A204.1 (cell line): ENCODE measurements around the gene YPEL5.
"Not testable (repeated sequence)": the region's sequence is repeated elsewhere in the genome, so short reads cannot be mapped to it uniquely, and the experiment has no call there.

Source experiments
- FAIRE-seq: peaks from 2 replicates; lab custom pipeline; 2012; peaks lifted over from hg19 to GRCh38; lab: Jason Lieb, UNC

The YPEL5 gene

DNA sequence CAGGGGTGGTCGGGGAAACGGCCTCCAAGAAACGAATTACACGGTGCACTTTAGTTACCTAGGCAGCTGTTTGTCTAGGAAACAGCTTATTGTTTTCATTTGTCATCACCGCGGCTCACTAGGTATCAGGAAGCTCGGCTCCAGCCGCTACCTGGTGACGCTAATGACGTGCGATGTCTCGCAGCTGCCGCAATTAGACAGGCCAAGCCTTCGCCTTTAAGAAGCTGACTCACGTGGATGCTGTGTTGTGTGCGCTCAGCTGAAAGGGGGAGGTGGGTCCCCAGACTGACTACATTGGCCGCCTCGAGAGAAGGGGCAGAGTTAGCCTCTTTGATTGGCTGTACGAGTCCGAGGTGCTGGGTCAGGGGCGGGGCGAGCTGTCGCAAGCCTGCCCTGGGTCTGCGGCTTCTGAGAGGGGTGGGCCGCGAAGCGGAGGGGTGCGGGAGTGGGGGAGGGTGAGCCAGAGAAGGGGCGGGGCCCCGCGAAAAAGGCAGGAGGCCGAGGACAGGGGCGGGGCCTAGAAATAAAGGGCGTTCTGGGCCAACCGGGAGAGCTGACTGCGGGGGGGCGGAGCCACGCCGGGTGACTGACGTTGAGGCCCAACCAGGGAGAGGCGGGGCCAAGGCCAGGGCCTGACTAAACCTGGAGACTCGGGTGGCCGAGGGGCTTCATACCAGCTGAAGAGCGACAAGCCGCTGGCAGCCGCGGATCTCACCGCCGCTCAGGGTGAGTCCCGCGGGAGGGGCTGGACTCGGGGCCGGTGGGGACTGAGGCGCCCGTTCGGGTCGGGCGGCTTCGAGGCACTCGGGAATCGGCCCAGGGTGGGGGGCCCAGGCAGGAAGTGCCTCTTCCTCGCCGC lies at the start of gene YPEL5:
Gene YPEL5 (plus strand): TSS at position 671 of the 859 bp plus-strand sequence. CDS start 9,645 bp downstream, outside the sequence.
- peak; percentile 86 for FAIRE-seq

DNA sequence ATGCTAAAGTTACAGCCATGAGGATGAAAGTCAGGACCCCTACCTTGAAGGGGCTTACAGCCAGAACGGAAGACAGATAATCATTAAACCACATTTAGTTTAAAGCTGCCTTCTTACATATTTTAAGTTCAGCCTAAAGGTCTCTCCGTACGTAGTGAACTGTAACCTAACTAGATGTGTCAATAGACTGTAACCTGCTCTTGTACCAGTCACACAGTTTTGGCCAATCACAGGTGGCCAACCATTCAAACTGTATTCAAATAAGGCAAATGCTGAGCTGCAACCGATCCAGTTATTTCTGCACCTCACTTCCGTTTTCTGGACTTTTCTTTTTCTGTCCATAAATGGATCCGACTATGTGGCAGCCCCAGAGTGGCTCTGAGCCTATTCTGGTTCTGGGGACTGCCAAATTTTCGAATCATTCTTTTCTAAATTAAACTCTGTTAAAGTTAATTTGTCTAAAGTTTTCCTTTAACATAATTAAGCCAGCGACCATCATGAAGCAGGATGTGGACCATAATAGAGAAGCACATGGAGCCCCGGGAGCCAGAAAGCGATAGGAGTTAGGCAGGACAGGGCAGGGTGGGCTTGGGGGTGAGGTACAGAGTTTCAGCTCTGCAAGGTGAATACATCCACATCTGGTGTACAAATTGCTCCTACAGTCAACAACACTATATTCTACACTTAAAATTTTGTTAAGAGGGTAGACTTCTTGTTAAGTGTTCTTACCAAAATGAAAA lies 48.4 kb upstream of the YPEL5 start:
- no peak for FAIRE-seq

DNA sequence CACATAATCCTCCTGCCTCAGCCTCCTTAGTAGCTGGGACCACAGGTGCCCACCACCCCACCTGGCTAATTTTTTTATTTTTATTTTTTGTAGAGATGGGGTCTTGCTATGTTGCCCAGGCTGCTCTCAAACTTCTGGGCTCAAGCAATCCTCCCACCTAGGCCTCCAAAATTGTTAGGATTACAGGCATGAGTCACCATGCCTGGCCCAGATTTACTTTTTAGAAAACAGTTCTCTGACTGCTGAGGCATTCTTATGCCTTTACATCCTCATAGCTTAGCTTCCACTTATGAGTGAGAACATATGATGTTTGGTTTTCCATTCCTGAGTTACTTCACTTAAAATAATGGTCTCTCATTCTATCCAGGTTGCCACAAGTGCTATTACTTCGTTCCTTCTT lies 47.4 kb upstream of the YPEL5 start:
- not testable (repeated sequence) for FAIRE-seq

DNA sequence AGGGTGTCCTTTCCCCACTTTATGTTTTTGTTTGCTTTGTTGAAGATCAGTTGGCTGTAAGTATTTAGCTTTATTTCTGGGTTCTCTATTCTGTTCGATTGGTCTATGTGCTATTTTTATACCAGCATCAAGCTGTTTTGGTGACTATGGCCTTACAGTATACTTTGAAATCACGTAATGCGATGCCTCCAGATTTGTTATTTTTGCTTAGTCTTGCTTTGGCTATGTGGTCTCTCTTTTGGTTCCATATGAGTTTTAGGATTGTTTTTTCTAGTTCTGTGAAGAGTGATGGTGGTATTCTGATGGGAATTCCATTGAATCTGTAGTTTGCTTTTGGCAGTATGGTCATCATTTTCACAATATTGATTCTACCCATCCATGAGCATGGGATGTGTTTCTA lies 46.1 kb upstream of the YPEL5 start:
- FAIRE-seq: not testable (repeated sequence)

DNA sequence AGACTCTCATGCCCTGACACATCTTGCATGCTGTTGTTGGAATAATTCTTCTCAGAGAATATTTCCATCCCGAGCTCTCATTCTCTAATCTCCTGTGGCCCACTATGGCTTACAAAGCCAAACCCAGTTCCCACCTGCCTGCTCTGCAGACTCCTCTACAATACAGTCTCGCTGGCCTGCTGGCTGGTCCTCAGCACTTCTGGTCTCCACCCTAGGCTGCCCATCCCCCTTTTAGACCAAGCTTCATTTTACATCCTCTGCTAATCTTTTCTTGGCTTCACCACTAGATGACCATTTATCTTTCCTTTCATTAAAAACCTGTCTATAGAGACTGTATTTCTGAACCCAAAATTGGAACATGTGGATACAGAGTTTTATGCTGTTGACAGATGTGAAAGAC lies 42.5 kb upstream of the YPEL5 start:
- no peak for FAIRE-seq

DNA sequence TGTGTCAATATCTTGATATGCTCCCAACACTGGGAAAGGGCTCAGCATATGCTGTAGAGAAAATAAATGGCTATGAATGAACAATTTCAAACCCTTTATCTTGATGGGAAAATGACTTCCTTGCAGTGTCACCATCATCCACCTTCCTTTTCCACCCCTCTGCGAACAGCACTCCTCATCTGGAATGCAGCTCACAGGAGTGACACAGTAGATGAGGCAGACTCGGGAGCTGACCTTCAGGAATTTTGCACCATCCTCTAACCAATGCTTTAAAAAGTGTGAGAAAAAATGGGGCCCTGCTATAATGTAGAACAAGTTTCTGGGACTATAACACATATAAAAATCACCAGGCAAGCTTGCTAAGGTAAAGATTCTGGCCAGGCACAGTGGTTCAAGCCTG lies 41.3 kb upstream of the YPEL5 start:
- no peak for FAIRE-seq

DNA sequence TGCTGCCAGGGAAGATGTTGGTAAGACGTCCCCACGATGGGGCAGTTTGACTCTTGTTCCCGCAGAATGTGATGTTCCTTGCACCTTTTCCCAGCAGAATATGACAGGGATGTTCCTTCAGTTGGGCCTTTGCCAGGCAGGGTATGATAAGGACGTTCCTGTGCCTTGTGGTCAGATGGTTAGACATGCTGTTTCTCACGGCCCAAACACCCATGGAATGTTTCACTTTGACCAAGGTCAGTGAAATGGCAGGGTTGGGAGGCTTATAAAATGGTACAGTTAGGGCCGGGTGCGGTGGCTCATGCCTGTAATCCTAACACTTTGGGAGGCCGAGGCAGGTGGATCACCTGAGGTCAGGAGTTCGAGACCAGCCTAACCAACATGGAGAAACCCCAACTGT lies 40.3 kb upstream of the YPEL5 start:
- no peak for FAIRE-seq

DNA sequence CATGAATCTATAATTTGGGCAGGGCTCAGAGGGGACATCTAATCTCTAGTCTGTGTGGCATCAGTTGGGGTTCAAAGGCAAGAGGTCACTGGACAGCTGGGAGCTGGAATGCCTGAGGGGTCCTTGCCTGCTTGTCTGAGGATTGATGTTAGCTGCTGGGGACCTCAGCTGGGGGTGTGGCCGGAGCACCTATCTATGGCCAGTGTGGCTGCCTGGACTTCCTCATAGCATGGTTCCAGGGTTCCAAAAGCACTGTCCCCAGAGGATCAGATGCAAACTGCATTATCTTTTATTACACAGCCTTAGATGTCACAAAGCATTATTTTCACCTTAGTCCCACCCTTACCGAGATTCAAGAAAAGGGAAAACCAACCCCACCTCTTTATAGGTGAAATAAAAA lies 38.6 kb upstream of the YPEL5 start:
- FAIRE-seq: no peak

DNA sequence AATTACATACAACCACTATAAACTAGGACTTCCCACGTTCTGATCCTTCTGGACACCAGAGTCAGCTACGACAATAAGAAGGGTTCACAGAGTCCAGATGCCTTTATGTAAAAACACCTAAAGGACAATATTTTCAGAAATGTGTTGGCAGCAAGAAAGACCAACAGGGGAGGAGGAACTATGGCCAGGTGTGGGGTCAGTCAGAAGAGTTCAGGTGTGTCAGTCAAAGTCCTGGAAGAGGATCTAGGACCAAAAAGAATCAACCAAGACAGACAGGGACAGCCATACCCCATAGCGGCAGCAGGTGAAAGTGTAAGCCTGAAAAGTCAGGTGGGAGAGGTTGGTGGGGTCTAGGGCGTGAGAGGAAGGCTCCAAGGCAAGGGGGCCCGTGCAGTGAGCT lies 38.0 kb upstream of the YPEL5 start:
- no peak for FAIRE-seq

DNA sequence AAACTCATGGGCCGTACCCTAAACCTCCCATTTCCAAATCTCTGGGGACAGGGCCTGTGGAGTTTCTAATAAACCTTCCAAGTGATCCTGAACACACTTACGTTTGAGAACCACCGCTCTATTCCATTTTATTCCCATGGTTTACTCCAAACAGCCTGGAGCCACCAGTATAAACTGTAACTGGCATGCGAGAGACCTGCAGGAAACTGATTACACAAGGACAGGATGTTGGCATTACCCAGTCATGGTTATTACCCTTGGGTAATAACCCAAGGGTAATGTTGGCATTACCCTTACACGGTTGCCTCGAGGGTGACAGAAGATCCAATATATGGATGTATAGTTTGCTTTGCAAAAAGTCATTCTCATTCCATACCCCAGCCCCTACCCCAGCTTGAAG lies 37.0 kb upstream of the YPEL5 start:
- no peak for FAIRE-seq

DNA sequence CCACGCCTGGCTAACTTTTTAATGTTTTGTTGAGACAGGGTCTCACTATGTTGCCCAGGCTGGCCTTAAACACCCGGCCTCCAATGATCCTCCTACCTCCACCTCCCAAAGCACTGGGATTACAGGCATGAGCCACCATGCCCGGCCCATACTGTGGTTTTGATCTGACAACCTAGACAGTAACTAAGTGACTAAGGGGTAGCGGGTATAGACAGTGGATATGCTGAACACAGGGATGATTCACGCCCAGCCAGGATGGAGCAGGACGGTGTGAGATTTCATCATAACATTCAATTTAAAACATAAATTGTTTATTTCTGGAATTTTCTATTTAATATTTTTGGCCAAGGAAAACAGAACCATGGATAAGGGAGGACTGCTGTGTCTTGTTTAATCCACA lies 36.0 kb upstream of the YPEL5 start:
- no peak for FAIRE-seq

DNA sequence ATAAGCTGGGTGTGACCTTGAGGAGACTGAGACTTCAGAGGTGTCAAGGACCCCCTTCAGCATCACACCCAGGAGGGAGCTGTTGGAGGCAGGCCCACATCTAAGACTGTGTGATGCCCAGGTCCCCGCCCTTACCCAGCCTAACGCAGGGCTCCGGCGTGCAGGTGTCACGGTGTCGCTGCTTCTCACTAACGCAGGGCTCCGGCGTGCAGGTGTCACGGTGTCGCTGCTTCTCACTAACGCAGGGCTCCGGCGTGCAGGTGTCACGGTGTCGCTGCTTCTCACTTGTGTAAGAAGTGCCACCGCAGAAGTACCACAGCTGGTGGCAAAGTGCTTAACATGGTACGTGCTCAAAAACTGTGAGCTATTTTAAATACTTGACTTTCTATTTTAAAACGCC lies 35.6 kb upstream of the YPEL5 start:
- not testable (repeated sequence) for FAIRE-seq

DNA sequence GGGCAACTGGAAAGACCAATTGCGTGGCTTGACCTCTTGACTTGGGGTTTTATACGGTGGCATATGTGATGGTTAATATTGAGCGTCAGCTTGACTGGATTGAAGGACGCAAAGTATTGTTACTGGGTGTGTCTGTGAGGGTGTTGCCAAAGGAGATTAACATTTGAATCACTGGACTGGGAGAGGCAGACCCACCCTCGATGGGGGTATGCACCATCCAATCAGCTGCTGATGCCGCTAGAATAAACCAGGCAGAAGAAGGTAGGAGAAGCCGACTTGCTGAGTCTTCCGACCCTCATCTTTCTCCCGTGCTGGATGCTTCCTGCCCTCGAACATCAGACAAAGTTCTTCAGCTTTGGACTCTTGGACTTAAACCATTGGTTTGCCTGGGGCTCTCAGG lies 34.2 kb upstream of the YPEL5 start:
- FAIRE-seq: no peak

DNA sequence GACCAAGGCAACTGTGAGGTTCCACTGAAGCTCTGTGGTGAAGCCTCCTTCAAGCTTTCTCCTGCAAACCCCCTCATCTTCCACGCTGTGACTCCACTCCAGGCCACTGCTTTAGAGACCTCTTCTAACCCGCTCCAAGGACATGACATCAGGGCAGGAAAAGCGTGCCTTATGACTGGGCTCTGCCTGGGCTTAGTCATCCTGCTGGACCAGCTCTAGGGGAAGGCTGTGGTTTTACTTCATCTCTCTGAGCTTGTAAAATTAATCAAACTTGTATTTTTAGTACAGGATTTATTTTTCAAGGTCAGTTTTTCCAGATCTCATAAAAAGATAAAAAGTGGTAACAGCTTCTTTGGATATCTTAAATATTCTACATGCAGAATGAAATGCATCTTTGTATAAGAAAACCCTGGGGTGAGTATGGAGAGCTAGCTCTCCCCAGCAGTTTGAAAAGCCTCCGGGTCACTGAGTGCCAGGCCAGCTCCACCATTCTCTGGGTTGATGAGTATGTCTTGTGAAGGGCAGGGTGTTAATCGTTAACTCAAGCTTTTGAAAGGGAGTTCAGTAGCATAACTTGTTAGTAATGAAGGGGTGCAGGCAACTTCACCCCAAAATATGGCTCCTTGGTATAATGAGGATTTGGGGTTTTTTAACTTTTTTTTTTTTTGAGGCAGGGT lies 33.1 kb upstream of the YPEL5 start:
- no peak for FAIRE-seq

DNA sequence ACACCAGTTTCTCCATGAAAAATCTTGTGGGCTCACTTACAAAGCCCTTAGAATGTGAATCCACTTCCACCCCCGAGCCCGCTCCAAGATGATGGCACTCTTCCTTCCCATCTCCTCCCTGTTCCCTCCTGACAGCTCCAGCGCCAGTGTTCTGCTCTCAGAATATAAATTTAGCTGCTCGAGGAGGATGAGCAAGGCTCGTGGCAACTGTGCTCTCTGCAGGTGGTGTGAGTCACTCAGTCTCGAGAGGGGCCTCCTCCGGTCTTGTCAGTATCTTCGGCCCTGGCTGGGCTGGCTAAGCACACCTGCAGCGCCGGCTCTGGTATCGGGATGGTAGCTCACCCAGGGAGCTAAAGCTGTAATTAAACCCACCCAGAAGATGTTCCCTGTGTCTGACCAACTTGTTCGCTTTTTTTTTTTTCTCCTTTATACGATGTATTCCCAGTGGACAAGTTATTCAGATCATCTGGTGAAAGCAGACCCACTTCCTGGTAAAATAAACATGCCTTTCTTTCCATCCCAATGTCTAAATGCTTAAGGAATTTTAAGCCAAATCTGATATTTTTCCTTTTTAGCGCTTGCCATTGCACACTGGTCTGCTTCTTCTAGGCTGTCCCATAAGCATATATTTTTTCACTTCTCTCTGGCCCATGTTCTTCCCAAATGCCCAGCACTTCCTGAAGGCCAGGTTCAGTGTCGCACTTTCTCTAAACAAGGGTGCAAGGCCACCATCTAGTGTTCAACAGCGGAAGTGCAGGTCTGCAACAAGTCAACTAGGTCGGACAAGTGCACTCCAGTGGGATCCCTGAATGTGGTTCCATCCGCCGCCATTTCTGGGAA lies 31.4 kb upstream of the YPEL5 start:
- FAIRE-seq: no peak

DNA sequence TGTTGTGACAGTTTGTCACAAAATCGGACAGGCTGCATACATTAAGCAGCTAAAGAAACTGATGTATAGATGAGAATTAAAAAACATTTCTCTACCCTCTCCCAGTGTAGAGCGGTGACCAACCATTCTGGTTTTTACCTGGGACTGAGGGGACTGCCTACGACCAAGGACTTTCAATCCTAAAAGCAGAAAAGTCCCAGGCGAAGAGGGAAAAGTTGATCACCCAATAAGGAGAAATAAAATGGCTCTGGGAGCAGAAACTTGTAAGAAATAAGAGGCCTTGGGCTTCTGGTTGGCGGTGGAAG lies 30.9 kb upstream of the YPEL5 start:
- no peak for FAIRE-seq

DNA sequence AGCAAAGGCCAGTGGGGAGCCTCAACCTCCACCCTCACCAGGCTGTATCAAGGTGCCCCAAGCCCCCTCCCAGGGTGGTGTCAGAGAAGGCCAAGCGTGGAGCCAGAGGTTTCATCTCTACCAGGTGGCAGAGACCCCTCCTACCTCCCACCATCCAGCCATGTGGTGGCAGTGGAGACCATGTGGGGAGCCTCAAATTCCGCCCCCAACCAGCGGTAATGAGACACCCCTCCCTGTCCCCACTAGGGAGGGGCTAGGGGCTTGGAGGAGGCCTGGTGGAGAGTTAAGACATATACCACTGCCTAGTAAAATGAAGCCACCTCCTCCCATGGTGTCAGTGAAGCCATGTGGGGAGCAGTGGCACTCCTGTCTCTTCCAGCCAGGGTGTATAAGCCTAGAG lies 24.4 kb upstream of the YPEL5 start:
- FAIRE-seq: no peak

DNA sequence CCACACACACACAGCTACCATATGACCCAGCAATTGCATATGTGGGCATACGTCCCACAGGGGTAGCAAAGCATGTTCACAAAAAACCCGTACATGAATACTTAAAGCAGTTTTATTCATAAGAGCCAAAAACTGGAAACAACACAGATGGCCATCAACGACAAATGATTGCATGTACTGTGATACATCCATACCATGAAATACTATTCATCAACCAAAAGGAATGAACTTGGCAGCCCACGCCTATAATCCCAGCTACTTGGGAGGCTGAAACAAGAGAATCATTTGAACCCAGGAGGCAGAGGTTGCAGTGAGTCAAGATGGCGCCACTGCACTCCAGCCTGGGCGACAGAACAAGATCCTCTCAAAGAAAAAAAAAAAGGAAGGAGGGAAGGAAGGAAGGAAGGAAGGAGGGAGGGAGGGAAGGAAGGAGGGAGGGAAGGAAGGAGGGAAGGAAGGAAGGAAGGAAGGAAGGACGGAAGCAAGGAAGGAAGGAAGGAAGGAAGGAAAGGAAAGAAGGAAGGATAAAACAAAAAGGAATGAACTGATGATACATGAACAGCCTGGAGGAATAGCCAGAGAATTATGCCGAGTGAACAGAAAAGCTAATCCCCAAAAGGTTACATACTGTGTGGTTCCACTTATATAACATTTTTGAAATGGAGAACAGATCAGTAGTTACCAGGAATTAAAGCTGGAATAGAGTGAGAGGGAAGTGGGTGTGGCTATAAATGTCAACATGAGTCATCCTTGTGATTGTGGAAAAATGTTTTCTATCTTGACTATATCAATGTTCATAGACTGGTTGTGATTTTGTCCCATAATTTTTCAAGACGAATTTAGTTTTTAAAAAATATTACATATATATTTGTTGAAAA lies 19.6 kb upstream of the YPEL5 start:
- no peak for FAIRE-seq

DNA sequence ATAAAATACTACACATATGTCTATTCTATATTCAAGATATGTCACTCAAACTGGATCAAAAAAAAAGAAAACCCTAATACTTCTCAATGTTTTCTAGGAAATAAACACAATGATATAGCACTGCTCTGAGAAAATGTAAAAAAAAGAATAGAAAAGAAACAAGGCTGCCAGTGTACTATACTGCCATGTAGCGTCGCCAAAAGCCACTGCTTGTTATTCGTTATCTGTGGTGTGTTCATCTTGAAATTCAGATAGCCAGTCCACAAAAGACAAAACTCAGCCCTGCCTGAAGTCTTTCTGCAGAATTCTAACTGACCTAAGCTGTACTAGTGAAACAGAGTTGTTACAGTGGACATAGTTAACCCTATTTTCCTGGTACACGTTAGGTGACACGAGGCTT lies 12.2 kb upstream of the YPEL5 start:
- FAIRE-seq: no peak

DNA sequence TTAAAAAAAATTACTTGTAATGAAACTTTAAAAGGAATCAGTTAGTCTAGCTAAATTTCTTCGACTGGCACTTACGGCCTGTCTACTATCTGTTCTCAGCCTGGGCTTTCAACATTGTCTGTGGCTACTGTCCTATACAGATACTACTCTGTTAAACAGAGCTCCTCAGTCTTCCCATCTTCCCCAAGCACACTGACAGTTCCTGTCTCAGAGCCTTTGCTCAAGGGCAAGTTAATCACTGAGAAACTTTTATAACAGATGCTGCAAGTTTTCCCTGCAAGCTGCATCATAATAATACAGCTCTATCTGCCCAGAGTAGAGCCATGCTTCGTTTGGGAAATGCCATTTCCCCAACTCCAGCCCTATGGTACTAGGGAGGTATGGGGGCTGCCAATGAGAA lies 11.3 kb upstream of the YPEL5 start:
- no peak for FAIRE-seq

DNA sequence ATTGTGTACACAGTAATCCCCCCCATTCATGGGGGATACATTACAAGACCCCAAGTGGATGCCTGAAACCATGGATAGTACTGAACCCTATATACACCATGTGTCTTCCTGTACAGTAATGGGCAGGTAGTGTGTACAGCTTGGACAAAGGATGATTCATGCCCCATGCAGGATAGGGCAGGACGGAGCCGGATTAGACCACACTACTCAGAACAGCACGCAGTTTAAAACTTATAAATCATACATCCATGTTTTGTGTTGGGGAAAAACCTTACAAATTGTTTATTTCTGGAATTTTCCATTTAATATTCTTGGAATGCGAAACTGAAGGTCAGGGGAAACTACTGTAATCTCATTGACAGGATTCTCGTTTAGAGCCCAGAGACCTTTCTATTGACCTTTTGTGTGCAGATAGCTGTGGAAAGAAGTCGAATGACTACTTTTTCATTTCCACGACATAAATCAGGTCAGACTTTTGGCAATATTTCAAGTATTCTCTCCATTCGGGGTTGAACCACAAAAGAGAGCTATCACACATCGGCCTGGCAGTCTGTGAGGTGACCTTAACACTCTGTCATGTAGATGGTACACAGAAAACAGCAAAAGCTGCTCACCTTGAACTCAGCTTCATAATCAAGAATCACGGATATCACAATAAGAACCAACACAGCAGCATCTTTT lies 9.9 kb upstream of the YPEL5 start:
- no peak for FAIRE-seq
